Caco-2 (cell line): ENCODE measurements around the gene IL1B. TPM values are rescaled to one million over a fixed set of nuclear protein-coding genes. Genes with fewer than 3 reads are reported as not detected.

Experiments
- BruUV-seq: library from RNA; stranded (reverse); fragments of 400-500 nt; replicated peaks from 2 replicates; lab custom pipeline; 2021; lab: Mats Ljungman, UMichigan
- CTCF ChIA-PET: fragments of 300-600 bp; sonication (Branson Sonifier 250); formaldehyde crosslinking; loops from one replicate; lab custom pipeline; 2022; ENCODE audit warnings: antibody characterized with exemption; lab: Charles Lee
- POLR2A ChIA-PET: fragments of 300-600 bp; sonication (Branson Sonifier 250); formaldehyde crosslinking; loops from one replicate; lab custom pipeline; 2022; ENCODE audit warnings: antibody characterized with exemption; lab: Charles Lee
- DNase-seq, 2 experiments: peaks; one replicate each; pipeline versions ENCODE4 v3.0.0 to v3.0.0-alpha.2; 2020 to 2022
- H3K27me3 ChIP-seq: replicated peaks from 2 replicates; pipeline ENCODE4 v1.6.0; 2011; ENCODE audit warnings: low read length; ENCODE audit not compliant: control insufficient read depth, insufficient read depth
- H3K36me3 ChIP-seq: 2 replicates; pipeline ENCODE4 v1.5.1; 2011; ENCODE audit warnings: low read length; ENCODE audit not compliant: control insufficient read depth, insufficient read depth
- H3K4me1 ChIP-seq: fragments of 250-450 bp; sonication (Bioruptor Pico); 2 replicates; pipeline ENCODE4 v1.5.1; 2020; ENCODE audit warnings: mild to moderate bottlenecking
- H3K4me3 ChIP-seq: 2 replicates; pipeline ENCODE4 v1.5.1; 2011; ENCODE audit warnings: low read depth, mild to moderate bottlenecking, control low read depth, low read length
- H3K9me3 ChIP-seq: fragments of 250-450 bp; sonication (Bioruptor Pico); 2 replicates; pipeline ENCODE4 v1.5.1; 2020; ENCODE audit warnings: mild to moderate bottlenecking, moderate library complexity
- H3K27ac Mint-ChIP-seq: one replicate; pipeline ENCODE4 v1.8.0; 2022; ENCODE audit warnings: mixed read lengths; ENCODE audit not compliant: unreplicated experiment
- H3K27me3 Mint-ChIP-seq: one replicate; pipeline ENCODE4 v1.8.0; 2022; ENCODE audit warnings: mixed read lengths; ENCODE audit not compliant: insufficient read depth, unreplicated experiment
- H3K36me3 Mint-ChIP-seq: one replicate; pipeline ENCODE4 v1.8.0; 2022; ENCODE audit warnings: mild to moderate bottlenecking, mixed read lengths; ENCODE audit not compliant: insufficient read depth, unreplicated experiment
- H3K4me1 Mint-ChIP-seq: one replicate; pipeline ENCODE4 v1.8.0; 2022; ENCODE audit warnings: low read depth, mixed read lengths; ENCODE audit not compliant: unreplicated experiment
- H3K4me3 Mint-ChIP-seq: one replicate; pipeline ENCODE4 v1.8.0; 2022; ENCODE audit warnings: mild to moderate bottlenecking, moderate library complexity, mixed read lengths; ENCODE audit not compliant: unreplicated experiment
- H3K9me3 Mint-ChIP-seq: one replicate; pipeline ENCODE4 v1.8.0; 2022; ENCODE audit warnings: mixed read lengths; ENCODE audit not compliant: unreplicated experiment
- CTCF ChIP-seq, 2 experiments: fragments of 200-600 bp in 1 of 2; IDR thresholded peaks; 1 replicate in 1 of 2; 2 replicates in 1 of 2; pipeline versions ENCODE4 v1.5.1 to v1.8.0; 2011 to 2022; ENCODE audit warnings: antibody characterized with exemption in 1 of 2, control low read depth in 1 of 2, inconsistent platforms in 1 of 2, low read depth in 1 of 2, low read length in 1 of 2, mild to moderate bottlenecking in 1 of 2, moderate library complexity in 1 of 2; ENCODE audit not compliant: insufficient read depth in 1 of 2, severe bottlenecking in 1 of 2, unreplicated experiment in 1 of 2
- intact Hi-C: fragments of 100-400 bp; cut with micrococcal nuclease; formaldehyde crosslinking; loops from one replicate; pipeline ENCODE4 v1.10.0; 2022; ENCODE audit not compliant: unreplicated experiment
- total RNA-seq: library from RNA; stranded (reverse); gene quantifications from 2 replicates; pipeline ENCODE4 v1.2.3, GENCODE V29; 2022

IL1B gene
- total RNA-seq, 1 experiment from 2014 or later = 0.18 TPM

GRCh38 chr2:112792419-112792818 is 44.2 kb downstream of the IL1B start:
- Histone ChIP-seq H3K4me1 (peaks cover 31% of the 10 kb centered on the region), H3K27me3 (no peaks in the 10 kb centered on the region), H3K36me3 (no peaks in the 10 kb centered on the region), H3K4me3 (no peak overlapping the region), H3K9me3 (no peaks in the 10 kb centered on the region)
- ChIA-PET POLR2A (no interaction called here), CTCF (no interaction called here)
- Mint-ChIP-seq H3K4me1 (peaks cover 32% of the 10 kb centered on the region), H3K27ac (no peak overlapping the region), H3K9me3 (peaks cover 28% of the 10 kb centered on the region), H3K36me3 (no peaks in the 10 kb centered on the region), H3K27me3 (no peaks in the 10 kb centered on the region), H3K4me3 (no peak overlapping the region)
- TF ChIP-seq CTCF (IDR thresholded peaks at IDR 0.05; ENCODE audit: insufficient read depth in 1 of 2, low read depth in 1 of 2, low read length in 1 of 2, severe bottlenecking in 1 of 2, unreplicated experiment in 1 of 2) = no peak
- DNase-seq = no peak
- intact Hi-C loops = no loop called here
- BruUV-seq = no TSS peak

GRCh38 chr2:112791693-112792230 is 44.8 kb downstream of the IL1B start:
- CTCF ChIA-PET = no interaction called here

GRCh38 chr2:112791019-112791418 is 45.6 kb downstream of the IL1B start:
- BruUV-seq = no TSS peak
- intact Hi-C loops = no loop called here

More at GRCh38 chr2:112791693-112792230, 44.8 kb downstream of the IL1B start:
- Histone ChIP-seq H3K9me3 (no peaks in the 10 kb centered on the region), H3K4me1 (peaks cover 31% of the 10 kb centered on the region), H3K4me3 (no peak overlapping the region), H3K27me3 (no peaks in the 10 kb centered on the region), H3K36me3 (no peaks in the 10 kb centered on the region)
- H3K9me3 Mint-ChIP-seq = peaks cover 28% of the 10 kb centered on the region
- H3K4me1 Mint-ChIP-seq = peaks cover 32% of the 10 kb centered on the region
- TF ChIP-seq CTCF (IDR thresholded peaks at IDR 0.05; ENCODE audit: insufficient read depth in 1 of 2, low read depth in 1 of 2, low read length in 1 of 2, severe bottlenecking in 1 of 2, unreplicated experiment in 1 of 2) = no peak
- no peaks in the 10 kb centered on the region for H3K36me3 Mint-ChIP-seq
- no peak overlapping the region for H3K27ac Mint-ChIP-seq
- no peaks in the 10 kb centered on the region for H3K27me3 Mint-ChIP-seq
- no TSS peak for BruUV-seq
- no peak for DNase-seq
- no peak overlapping the region for H3K4me3 Mint-ChIP-seq
- POLR2A ChIA-PET = no interaction called here
- intact Hi-C loops = no loop called here

More at GRCh38 chr2:112791019-112791418, 45.6 kb downstream of the IL1B start:
- no peaks in the 10 kb centered on the region for H3K27me3 ChIP-seq
- peaks cover 31% of the 10 kb centered on the region for H3K4me1 Mint-ChIP-seq
- CTCF ChIA-PET = interaction anchor here (0.6 kb wide), 1 partner anchor 190 kb away, joined by 3 read pairs; no protein-coding TSS in a partner anchor
- POLR2A ChIA-PET = no interaction called here
- DNase-seq = no peak
- no peak for TF ChIP-seq CTCF (IDR thresholded peaks at IDR 0.05; ENCODE audit: insufficient read depth in 1 of 2, low read depth in 1 of 2, low read length in 1 of 2, severe bottlenecking in 1 of 2, unreplicated experiment in 1 of 2)
- H3K36me3 ChIP-seq = no peaks in the 10 kb centered on the region
- H3K4me1 ChIP-seq = peaks cover 31% of the 10 kb centered on the region
- H3K27ac Mint-ChIP-seq = no peak overlapping the region
- H3K27me3 Mint-ChIP-seq = no peaks in the 10 kb centered on the region
- H3K4me3 Mint-ChIP-seq = no peak overlapping the region
- H3K9me3 ChIP-seq = no peaks in the 10 kb centered on the region
- no peaks in the 10 kb centered on the region for H3K36me3 Mint-ChIP-seq
- H3K9me3 Mint-ChIP-seq = peaks cover 28% of the 10 kb centered on the region
- no peak overlapping the region for H3K4me3 ChIP-seq
